Activated naive CD4-positive, alpha-beta T cell (primary cell): ENCODE measurements around the gene THSD7B.

Source experiments
- DNase-seq, 4 experiments: peaks; one replicate each; lab custom pipeline; 2025; lab: John Stamatoyannopoulos, UW

Gene THSD7B

GRCh38 chr2:137193401-137193800 is 428.1 kb downstream of the THSD7B start:
- DNase-seq, result no peak

GRCh38 chr2:137194111-137194510 is 428.8 kb downstream of the THSD7B start:
- DNase-seq, result no peak

DNA sequence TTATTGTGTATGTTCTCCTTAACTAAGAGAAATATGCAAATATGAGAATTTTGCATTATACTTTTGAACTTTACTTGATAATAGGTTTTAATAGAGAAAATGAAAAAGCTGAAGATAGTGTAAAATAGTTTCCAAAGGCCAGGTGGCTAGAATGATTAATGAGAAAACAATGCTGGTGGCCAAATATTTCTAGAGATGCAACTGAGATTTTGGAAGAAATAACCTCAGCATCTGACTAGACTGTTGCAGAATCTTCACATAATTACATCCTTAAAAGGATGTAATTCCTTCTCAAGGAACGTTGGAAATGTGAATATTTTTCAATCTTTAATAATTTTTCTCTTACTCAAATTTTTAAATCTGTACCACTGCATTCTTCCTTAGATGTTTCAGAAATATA is 434.4 kb downstream of the THSD7B start:
- DNase-seq, result no peak

GRCh38 chr2:137202318-137202717 is 437.0 kb downstream of the THSD7B start:
- no peak for DNase-seq

DNA sequence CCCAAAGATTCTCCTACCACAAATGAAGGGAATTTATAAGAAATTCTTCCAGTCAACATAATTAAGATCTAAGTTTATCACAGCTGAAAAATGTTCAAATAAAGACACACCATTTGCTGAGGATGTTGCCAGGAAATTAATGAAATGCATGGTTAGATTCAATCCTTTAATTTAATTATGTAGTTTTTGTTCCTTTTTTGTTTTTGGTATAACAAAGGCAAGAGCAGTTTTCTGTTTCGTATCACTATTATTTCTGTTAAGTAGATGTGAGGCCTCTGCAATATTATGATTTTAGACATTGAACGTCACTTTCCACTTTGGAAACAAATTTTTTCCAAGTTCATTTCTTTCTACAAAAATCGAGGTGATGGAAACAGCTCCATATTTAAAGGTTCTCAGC is 440.0 kb downstream of the THSD7B start:
- DNase-seq, result no peak

DNA sequence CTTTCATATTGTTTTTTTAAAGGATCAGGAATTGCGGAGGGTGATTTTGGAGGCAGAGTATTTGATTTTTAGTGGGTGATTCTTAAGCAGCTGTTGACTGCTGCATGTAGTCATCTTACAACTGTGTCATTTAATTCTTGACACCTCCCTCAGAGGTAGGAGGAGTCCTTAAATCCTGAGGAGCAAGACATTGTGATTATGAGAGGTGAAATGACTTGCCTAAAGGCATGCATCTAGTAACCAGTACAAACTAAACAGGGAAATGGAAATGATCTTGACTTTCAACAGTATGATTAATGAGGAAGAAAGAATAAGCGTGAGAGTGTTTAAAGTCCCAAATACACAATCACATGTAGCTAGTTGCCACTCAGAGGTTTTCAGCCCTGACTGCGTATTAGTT is 440.7 kb downstream of the THSD7B start:
- no peak for DNase-seq

- DNase-seq, result no peak
Measured at GRCh38 chr2:137207030-137207429, 441.7 kb downstream of the THSD7B start.

- DNase-seq, result no peak
Measured at GRCh38 chr2:137208431-137208891, 443.1 kb downstream of the THSD7B start.

GRCh38 chr2:137210039-137210438 is 444.7 kb downstream of the THSD7B start:
- no peak for DNase-seq

GRCh38 chr2:137211761-137212160 is 446.4 kb downstream of the THSD7B start:
- DNase-seq, result no peak

GRCh38 chr2:137220438-137220993 is 455.2 kb downstream of the THSD7B start:
- DNase-seq, result no peak

GRCh38 chr2:137221797-137222492 is 456.6 kb downstream of the THSD7B start:
- DNase-seq, result no peak

DNA sequence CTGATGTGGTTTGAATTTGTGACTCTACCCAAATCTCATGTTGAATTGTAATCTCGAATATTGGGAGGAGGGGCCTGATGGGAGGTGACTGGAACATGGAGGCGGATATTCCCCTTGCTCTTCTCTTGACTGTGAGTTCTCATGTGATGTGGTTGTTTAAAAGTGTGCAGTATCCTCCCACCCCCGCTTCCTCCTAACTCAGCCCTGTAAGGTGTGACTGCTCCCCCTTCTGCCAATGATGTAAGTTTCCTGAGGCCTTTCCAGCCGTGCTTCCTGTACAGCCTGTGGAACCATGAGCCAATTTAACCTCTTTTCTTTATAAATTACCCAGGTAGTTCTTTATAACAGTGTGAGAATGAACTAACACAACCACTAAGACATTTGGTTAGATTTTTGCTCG is 458.4 kb downstream of the THSD7B start:
- no peak for DNase-seq

DNA sequence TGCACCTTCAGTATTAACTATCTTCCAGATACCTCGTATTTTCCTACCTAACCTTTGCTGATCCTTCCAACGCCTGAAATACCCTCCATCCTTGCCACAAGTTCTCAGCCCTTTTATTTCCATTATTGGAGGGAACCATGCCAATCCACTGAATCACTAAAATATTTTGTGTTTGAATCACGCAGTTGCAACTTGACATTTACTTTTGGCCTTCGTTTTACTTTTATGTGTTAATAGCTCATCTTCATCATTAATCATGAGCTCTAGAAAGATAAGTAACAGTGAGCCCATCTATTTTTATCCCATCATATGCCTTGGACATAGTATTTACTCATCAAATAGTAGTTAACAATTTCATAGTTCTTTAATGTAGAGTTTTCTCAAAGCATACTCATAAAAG is 463.2 kb downstream of the THSD7B start:
- DNase-seq, result no peak

DNA sequence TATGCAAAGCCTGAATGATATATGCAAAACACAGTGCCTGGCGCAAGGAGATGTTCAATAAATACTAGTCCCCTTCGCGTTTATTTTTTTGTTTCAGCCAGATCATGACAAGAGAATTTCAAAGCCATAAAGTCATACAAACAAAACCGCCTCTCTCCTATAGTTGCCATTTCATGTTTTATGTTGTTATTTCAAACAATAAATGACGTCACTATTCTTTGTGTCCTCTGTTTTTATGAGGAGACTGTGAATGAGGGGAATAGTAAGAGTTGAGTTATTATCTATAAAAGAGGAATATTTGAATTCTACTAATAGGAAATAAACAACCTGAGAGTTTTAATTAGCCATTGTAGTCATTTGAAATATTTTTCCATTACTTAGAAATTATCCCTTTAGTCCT is 464.5 kb downstream of the THSD7B start:
- no peak for DNase-seq

DNA sequence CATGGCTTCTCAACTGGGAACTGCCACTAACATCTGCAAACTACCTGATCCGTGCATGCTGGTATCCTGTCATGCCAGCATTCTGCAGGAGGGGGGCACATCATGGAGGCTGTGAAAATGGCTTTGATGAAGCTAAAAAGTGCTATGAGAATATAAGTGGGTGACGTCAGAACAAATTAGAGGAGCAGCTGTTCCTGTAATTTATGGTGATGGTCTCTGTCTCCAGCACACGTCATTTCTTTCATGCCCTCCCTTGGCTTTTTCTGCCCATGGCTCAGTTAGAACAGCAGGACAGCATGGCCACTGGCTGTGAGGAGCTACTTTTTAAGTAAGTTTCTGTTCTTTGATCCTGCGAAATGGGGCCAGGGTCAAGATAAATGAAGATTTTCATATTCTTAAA is 466.3 kb downstream of the THSD7B start:
- no peak for DNase-seq

DNA sequence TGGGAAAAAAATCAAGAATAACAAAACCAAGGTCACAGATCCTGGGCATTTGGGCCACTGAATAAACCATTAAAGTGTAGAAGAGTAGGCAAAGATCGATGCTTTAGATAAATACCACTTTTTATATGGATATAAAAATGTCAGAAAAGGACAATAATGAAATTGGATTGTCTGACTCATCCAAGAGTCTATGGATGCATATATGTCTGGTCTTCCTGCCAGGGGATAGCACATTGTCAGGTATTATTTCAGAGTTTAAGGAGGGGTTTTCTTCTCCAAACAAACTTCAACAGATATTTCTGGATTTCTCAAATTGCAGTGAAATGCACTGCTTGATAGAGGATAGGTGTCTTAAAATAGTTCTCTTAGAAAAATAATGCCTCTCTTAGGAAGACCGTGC is 466.7 kb downstream of the THSD7B start:
- no peak for DNase-seq

GRCh38 chr2:137233091-137233490 is 467.7 kb downstream of the THSD7B start:
- DNase-seq, result no peak

DNA sequence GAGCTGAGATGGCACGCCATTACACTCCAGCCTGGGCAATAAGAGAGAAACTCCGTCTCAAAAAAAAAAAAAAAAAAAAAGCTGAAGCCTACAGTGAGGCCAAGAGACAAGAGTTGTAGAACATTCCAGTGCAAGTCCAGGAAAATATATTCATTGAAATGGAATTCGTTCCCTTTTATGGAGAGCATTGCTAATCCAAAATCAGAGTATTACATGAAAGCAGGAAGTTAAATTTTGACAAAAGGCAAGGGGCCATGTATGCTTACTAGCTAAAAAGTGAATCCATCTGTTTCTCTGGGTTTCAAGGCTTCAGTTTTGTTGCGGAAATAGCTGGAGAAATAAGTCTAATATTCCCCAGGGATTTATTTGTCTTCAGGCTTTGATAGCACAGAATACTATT is 471.7 kb downstream of the THSD7B start:
- DNase-seq, result no peak

- no peak for DNase-seq
Measured at GRCh38 chr2:137238065-137238464, 472.7 kb downstream of the THSD7B start.

DNA sequence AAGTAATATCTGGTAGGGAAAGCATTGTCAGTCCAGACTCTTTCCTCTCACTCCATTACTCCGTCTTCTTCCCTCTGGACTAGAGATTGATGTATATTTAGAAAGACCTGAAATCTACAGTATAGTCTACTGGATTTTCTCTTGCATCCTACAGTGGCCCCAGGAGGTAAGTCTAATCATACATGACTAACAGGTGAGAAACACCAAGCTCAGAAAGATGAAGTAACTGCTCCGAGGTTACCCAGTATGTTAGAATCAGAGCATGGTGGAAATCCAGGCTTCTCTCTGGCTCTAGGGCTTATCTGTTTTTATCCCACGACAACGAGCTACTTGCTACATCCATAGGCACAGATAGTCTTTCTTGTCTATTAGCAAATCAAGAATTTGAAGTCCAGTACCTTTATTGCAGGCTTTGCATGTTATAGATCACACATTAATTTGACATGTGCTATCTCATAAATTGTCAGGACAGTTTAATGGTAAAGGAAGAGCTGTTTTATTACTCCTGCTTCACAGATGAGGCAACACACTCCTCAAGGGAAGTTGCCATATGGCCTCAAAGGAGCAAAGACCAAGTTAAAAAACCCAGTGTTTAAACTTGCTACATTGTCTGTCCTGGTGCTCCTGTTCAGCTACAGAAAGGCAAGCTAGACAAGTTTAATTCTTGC is 484.3 kb downstream of the THSD7B start:
- DNase-seq, result no peak

- DNase-seq, result no peak
Measured at GRCh38 chr2:137250401-137250800, 485.1 kb downstream of the THSD7B start.

DNA sequence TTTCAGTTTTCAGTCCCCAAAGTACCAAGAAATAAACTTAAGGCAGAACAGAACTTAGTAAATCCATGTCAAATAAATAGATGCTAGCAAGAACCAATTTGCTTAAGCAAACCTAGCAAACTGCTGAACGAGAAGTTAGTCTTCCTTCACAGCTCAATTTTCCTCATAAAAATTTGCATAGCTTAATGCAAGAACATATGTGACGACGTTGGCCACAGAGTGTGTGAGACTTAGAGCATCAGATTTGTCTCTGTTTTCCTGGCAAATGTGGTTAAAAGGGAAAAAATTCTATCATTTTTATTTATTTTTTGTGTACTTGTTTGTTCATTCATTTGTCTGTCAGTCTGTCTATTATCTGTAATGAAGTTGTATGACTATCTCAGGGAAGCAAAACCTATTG is 485.7 kb downstream of the THSD7B start:
- DNase-seq, result no peak

- no peak for DNase-seq
Measured at GRCh38 chr2:137252934-137253333, 487.6 kb downstream of the THSD7B start.
